ENCODE measurements around the gene MICAL3. TPM values are rescaled to one million over a fixed set of nuclear protein-coding genes. Genes with fewer than 3 reads are reported as not detected.

The MICAL3 gene
- total and polyA plus RNA-seq, 4 donors = 4.4 to 30.7 (median 15.4) TPM

- 77 to 80% methylated on average over 37 of the region's 37 CpGs for WGBS, 2 donors
- Histone ChIP-seq H3K36me3 (ENCODE audit: control insufficient read depth in 4 of 4, insufficient read depth in 4 of 4, low read length in 4 of 4) (peaks cover 0 to 7% (median 3%) of the 10 kb centered on the region in 4 donors), H3K4me1 (ENCODE audit: control insufficient read depth in 5 of 5, insufficient read depth in 5 of 5, low read length in 5 of 5) (peaks cover 0 to 12% (median 8%) of the 10 kb centered on the region in 5 donors), H3K4me3 (no peak overlapping the region), H3K9me3 (ENCODE audit: control insufficient read depth in 4 of 4, insufficient read depth in 3 of 4, low read length in 3 of 4) (no peaks in the 10 kb centered on the region), H3K27ac (ENCODE audit: low read depth in 1 of 2, low read length in 1 of 2) (peak overlapping the region in 1 of 2 donors; percentile 48), H3K9ac (ENCODE audit: insufficient read depth in 1 of 2, low read length in 2 of 2) (no peak overlapping the region), H3K27me3 (ENCODE audit: control insufficient read depth in 3 of 3, insufficient read depth in 3 of 3, low read length in 2 of 3) (peaks cover 0 to 3% (median 0%) of the 10 kb centered on the region in 3 donors)
- DNase-seq = no peak
- peak; percentile 21 for ATAC-seq (ENCODE audit: insufficient read depth, low FRiP score)
- TF ChIP-seq, protein P1, sequence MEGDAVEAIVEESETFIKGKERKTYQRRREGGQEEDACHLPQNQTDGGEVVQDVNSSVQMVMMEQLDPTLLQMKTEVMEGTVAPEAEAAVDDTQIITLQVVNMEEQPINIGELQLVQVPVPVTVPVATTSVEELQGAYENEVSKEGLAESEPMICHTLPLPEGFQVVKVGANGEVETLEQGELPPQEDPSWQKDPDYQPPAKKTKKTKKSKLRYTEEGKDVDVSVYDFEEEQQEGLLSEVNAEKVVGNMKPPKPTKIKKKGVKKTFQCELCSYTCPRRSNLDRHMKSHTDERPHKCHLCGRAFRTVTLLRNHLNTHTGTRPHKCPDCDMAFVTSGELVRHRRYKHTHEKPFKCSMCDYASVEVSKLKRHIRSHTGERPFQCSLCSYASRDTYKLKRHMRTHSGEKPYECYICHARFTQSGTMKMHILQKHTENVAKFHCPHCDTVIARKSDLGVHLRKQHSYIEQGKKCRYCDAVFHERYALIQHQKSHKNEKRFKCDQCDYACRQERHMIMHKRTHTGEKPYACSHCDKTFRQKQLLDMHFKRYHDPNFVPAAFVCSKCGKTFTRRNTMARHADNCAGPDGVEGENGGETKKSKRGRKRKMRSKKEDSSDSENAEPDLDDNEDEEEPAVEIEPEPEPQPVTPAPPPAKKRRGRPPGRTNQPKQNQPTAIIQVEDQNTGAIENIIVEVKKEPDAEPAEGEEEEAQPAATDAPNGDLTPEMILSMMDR (IDR thresholded peaks at IDR 0.05; ENCODE audit: control extremely low read depth, extremely low read depth) = no peak
These were observed 238.9 kb downstream of the MICAL3 start for GRCh38 chr22:17785185-17786184.

- H3K27me3 ChIP-seq (ENCODE audit: control insufficient read depth in 3 of 3, insufficient read depth in 3 of 3, low read length in 2 of 3) = peaks cover 0 to 3% (median 0%) of the 10 kb centered on the region in 3 donors
- no peak for ATAC-seq (ENCODE audit: insufficient read depth, low FRiP score)
- H3K4me1 ChIP-seq (ENCODE audit: control insufficient read depth in 5 of 5, insufficient read depth in 5 of 5, low read length in 5 of 5) = peaks cover 0 to 13% (median 8%) of the 10 kb centered on the region in 5 donors
- H3K9me3 ChIP-seq (ENCODE audit: control insufficient read depth in 4 of 4, insufficient read depth in 3 of 4, low read length in 3 of 4) = peaks cover 0 to 3% (median 0%) of the 10 kb centered on the region in 4 donors
- H3K4me3 ChIP-seq = no peak overlapping the region
- H3K36me3 ChIP-seq (ENCODE audit: control insufficient read depth in 4 of 4, insufficient read depth in 4 of 4, low read length in 4 of 4) = peaks cover 0 to 5% (median under 1%) of the 10 kb centered on the region in 4 donors
- TF ChIP-seq, protein P1 (IDR thresholded peaks at IDR 0.05; ENCODE audit: control extremely low read depth, extremely low read depth) = no peak
- no peak overlapping the region for H3K9ac ChIP-seq (ENCODE audit: insufficient read depth in 1 of 2, low read length in 2 of 2)
- 86 to 90% methylated on average over 11 of the region's 11 CpGs for WGBS, 2 donors
- no peak overlapping the region for H3K27ac ChIP-seq (ENCODE audit: low read depth in 1 of 2, low read length in 1 of 2)
- no peak for DNase-seq
These were observed 239.6 kb downstream of the MICAL3 start for GRCh38 chr22:17784776-17785175.

DNA sequence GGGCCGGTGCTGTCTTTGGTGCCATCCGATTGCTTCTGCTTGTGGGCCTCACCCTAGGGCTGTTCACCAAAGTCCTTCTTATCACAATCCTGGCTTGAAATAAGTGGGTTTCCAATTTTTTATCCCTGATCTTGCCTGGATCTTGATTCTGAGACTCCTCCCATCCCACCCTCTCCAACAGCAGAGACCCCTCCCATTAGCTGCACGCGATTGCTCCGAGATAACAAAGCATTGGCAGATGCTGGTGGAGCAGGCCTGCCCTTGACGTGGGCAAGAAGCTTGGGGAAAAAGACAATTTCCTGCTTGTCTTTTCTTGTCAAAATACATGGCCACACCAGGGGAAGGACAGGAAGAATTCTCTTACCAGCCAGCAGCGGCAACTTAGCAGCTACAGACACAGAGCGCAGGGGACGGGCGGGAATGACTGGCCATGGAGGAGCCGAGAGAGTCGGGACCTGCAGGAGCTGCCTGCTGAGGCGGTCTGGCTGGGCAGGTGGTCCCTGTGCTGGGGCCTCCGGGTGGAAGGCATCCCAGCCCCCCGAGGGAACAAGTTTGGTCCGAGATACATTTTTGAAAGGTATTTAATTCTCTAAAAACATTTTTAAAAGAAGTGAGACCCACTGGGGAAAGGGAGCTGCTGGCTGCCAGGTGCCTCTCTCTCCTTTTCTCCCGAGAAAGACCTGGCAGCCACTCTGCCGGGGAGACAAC lies 240.4 kb downstream of the MICAL3 start:
- Histone ChIP-seq H3K27me3 (ENCODE audit: control insufficient read depth in 3 of 3, insufficient read depth in 3 of 3, low read length in 2 of 3) (peaks cover 0 to 3% (median 0%) of the 10 kb centered on the region in 3 donors), H3K36me3 (ENCODE audit: control insufficient read depth in 4 of 4, insufficient read depth in 4 of 4, low read length in 4 of 4) (peaks cover 0 to 2% (median under 1%) of the 10 kb centered on the region in 4 donors), H3K4me3 (no peak overlapping the region), H3K9ac (ENCODE audit: insufficient read depth in 1 of 2, low read length in 2 of 2) (no peak overlapping the region), H3K9me3 (ENCODE audit: control insufficient read depth in 4 of 4, insufficient read depth in 3 of 4, low read length in 3 of 4) (peaks cover 0 to 3% (median 0%) of the 10 kb centered on the region in 4 donors), H3K4me1 (ENCODE audit: control insufficient read depth in 5 of 5, insufficient read depth in 5 of 5, low read length in 5 of 5) (peaks cover 0 to 13% (median 8%) of the 10 kb centered on the region in 5 donors), H3K27ac (ENCODE audit: low read depth in 1 of 2, low read length in 1 of 2) (no peak overlapping the region)
- DNase-seq (no peak), ATAC-seq (ENCODE audit: insufficient read depth, low FRiP score) (no peak)
- 82 to 85% methylated on average over 18 of the region's 18 CpGs for WGBS, 2 donors
- TF ChIP-seq, protein P1 (IDR thresholded peaks at IDR 0.05; ENCODE audit: control extremely low read depth, extremely low read depth) = no peak
